HepG2 (cell line): ENCODE results near the gene PYGB. TPM values are rescaled to one million over a fixed set of nuclear protein-coding genes. Genes with fewer than 3 reads are reported as not detected.
A peak's percentile ranks its signal among the peaks of the same experiment; 100 is the strongest.

Source experiments
- DMAP1 ChIP-seq: IDR thresholded peaks from 2 replicates; pipeline ENCODE4 v1.6.1; 2016
- SMAD3 ChIP-seq: sonication (generic); formaldehyde crosslinking; IDR thresholded peaks from 2 replicates; pipeline ENCODE4 v1.4.0; 2020; ENCODE audit warnings: missing genetic modification reagents
- SRSF9 ChIP-seq: fragments of 200-400 bp; formaldehyde crosslinking; IDR thresholded peaks from 2 replicates; pipeline ENCODE4 v1.6.1; 2018; ENCODE audit warnings: borderline replicate concordance, mild to moderate bottlenecking, low read depth, low read length; ENCODE audit not compliant: insufficient read depth, poor library complexity, severe bottlenecking
- SSRP1 ChIP-seq: IDR thresholded peaks from 2 replicates; pipeline ENCODE4 v1.6.1; 2016; ENCODE audit warnings: control low read depth
- TCF7 ChIP-seq: sonication (generic); IDR thresholded peaks from 2 replicates; pipeline ENCODE4 v1.6.1; 2016; ENCODE audit warnings: antibody characterized with exemption, low read depth
- THAP11 ChIP-seq: IDR thresholded peaks from 2 replicates; pipeline ENCODE4 v1.6.1; 2016; ENCODE audit warnings: missing biosample characterization, missing genetic modification reagents
- ZNF10 ChIP-seq: sonication (generic); formaldehyde crosslinking; IDR thresholded peaks from 2 replicates; pipeline ENCODE4 v1.4.0; 2020; ENCODE audit warnings: mild to moderate bottlenecking, low read depth, missing genetic modification reagents, borderline replicate concordance
- ZNF530 ChIP-seq: sonication (generic); formaldehyde crosslinking; IDR thresholded peaks from 2 replicates; pipeline ENCODE4 v1.5.0; 2020; ENCODE audit warnings: low read depth, mild to moderate bottlenecking, missing genetic modification reagents
- ZNF709 ChIP-seq: sonication (generic); formaldehyde crosslinking; IDR thresholded peaks from 2 replicates; pipeline ENCODE4 v1.5.0; 2020; ENCODE audit warnings: mild to moderate bottlenecking, missing genetic modification reagents
- ZNF773 ChIP-seq: sonication (generic); formaldehyde crosslinking; IDR thresholded peaks from 2 replicates; pipeline ENCODE4 v1.4.0; 2020; ENCODE audit warnings: missing genetic modification reagents, borderline replicate concordance
- ZNF775 ChIP-seq: sonication (generic); formaldehyde crosslinking; IDR thresholded peaks from 2 replicates; pipeline ENCODE4 v1.4.0; 2020; ENCODE audit warnings: missing genetic modification reagents, mild to moderate bottlenecking, moderate library complexity, borderline replicate concordance
- ZSCAN20 ChIP-seq: sonication (generic); formaldehyde crosslinking; IDR thresholded peaks from 2 replicates; pipeline ENCODE4 v1.4.0; 2020; ENCODE audit warnings: missing genetic modification reagents, mild to moderate bottlenecking, borderline replicate concordance
- polyA plus RNA-seq, 8 experiments: library from polyadenylated mRNA; depleted of rRNA in 3 of 8; stranded (reverse) in 7 of 8; unstranded in 1 of 8; fragments of >200 nt; fragmentation: Illumina TruSeq in 4 of 8; extraction: Trizol in 4 of 8; gene quantifications; 2 replicates each; pipeline versions ENCODE4 v1.2.1 to v1.2.3, GENCODE V29; 2011 to 2016; ENCODE audit warnings: low read depth in 4 of 8, missing spikeins in 1 of 8, mixed read lengths in 1 of 8; ENCODE audit not compliant: insufficient read depth in 1 of 8
- total RNA-seq, 5 experiments: library from RNA; depleted of rRNA; stranded (reverse); fragments of >200 nt; fragmentation: Illumina TruSeq; extraction: Trizol; gene quantifications; 2 replicates each; pipeline ENCODE4 v1.2.3, GENCODE V29; 2016; ENCODE audit warnings: low read depth in 1 of 5
- TF ChIP-seq, protein P1 (sequence below): sonication (generic); formaldehyde crosslinking; IDR thresholded peaks from 2 replicates; pipeline ENCODE4 v1.8.0; 2022; ENCODE audit warnings: mild to moderate bottlenecking, missing genetic modification reagents, borderline replicate concordance
- TF ChIP-seq, protein P2 (sequence below): sonication (generic); formaldehyde crosslinking; IDR thresholded peaks from 2 replicates; pipeline ENCODE4 v1.4.0; 2020; ENCODE audit warnings: missing genetic modification reagents, borderline replicate concordance
- TF ChIP-seq, protein P3 (sequence below): sonication (generic); formaldehyde crosslinking; IDR thresholded peaks from 2 replicates; pipeline ENCODE4 v1.4.0; 2020; ENCODE audit warnings: missing genetic modification reagents
- TF ChIP-seq, protein P4 (sequence below): sonication (generic); formaldehyde crosslinking; IDR thresholded peaks from 2 replicates; pipeline ENCODE4 v1.8.0; 2022; ENCODE audit warnings: missing genetic modification reagents, low read depth, mild to moderate bottlenecking, borderline replicate concordance
- TF ChIP-seq, protein P5 (sequence below): sonication (generic); formaldehyde crosslinking; IDR thresholded peaks from 2 replicates; pipeline ENCODE4 v1.4.0; 2020; ENCODE audit warnings: missing genetic modification reagents, borderline replicate concordance
- TF ChIP-seq, protein P6 (sequence below): sonication (generic); formaldehyde crosslinking; conservative IDR thresholded peaks from 2 replicates; pipeline ENCODE4 v1.4.0; 2020; ENCODE audit warnings: missing genetic modification reagents

Gene PYGB
- total and polyA plus RNA-seq, 2 of the 13 experiments (the other 11 are each of a cell fraction or from before 2014, with no cell fraction given): 24.2 to 86.3 TPM

DNA sequence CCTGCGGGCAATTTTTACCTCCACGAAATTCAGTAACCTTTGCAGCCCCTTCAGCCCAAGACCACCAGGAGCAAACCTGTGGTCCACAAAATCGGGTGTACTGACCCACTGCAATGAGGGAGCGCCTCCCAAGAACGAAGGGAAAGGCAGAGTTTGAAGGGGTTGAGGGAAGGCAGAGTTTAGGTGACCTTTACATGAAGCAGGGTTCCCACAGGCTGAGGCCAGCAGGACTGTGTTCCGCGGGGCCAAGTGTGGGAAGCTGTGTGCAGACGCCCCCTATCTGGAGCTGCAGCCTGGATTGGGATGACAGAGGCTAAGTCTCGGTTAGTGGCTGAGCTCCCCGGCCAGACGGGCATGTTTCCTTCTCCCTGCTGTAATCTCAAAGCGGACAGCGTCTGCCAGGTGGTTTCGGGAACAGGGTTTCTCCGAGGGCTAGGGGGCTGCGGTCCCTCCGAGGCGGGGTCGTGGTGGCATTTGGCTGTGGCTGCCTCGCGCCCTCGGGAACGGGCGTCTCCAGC is 826 bp upstream of the PYGB start (continued):
- TF ChIP-seq, protein P1, sequence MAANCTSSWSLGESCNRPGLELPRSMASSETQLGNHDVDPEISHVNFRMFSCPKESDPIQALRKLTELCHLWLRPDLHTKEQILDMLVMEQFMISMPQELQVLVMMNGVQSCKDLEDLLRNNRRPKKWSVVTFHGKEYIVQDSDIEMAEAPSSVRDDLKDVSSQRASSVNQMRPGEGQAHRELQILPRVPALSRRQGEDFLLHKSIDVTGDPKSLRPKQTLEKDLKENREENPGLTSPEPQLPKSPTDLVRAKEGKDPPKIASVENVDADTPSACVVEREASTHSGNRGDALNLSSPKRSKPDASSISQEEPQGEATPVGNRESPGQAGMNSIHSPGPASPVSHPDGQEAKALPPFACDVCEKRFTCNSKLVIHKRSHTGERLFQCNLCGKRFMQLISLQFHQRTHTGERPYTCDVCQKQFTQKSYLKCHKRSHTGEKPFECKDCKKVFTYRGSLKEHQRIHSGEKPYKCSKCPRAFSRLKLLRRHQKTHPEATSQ (CRISPR knock-in tag): no peak
- TF ChIP-seq ZNF775 (0 out of 2 replicates have a peak, but pooled peaks have one; percentile 18), THAP11 (CRISPR knock-in tag) (no peak), ZNF709 (0 out of 2 replicates have a peak, but pooled peaks have one; percentile 59), ZNF530 (CRISPR knock-in tag) (no peak), SMAD3 (CRISPR knock-in tag) (0 out of 2 replicates have a peak, but pooled peaks have one; percentile 30), SRSF9 (no peak), ZSCAN20 (no peak), SSRP1 (CRISPR knock-in tag) (peak; percentile 92; the same call in 1 of the 2 replicates), TCF7 (no peak), ZNF10 (CRISPR knock-in tag) (peak; percentile 80; the same call in 1 of the 2 replicates), ZNF773 (CRISPR knock-in tag) (0 out of 2 replicates have a peak, but pooled peaks have one; percentile 68), DMAP1 (CRISPR knock-in tag) (peak; percentile 68; the same call in 1 of the 2 replicates)
- TF ChIP-seq, protein P2, sequence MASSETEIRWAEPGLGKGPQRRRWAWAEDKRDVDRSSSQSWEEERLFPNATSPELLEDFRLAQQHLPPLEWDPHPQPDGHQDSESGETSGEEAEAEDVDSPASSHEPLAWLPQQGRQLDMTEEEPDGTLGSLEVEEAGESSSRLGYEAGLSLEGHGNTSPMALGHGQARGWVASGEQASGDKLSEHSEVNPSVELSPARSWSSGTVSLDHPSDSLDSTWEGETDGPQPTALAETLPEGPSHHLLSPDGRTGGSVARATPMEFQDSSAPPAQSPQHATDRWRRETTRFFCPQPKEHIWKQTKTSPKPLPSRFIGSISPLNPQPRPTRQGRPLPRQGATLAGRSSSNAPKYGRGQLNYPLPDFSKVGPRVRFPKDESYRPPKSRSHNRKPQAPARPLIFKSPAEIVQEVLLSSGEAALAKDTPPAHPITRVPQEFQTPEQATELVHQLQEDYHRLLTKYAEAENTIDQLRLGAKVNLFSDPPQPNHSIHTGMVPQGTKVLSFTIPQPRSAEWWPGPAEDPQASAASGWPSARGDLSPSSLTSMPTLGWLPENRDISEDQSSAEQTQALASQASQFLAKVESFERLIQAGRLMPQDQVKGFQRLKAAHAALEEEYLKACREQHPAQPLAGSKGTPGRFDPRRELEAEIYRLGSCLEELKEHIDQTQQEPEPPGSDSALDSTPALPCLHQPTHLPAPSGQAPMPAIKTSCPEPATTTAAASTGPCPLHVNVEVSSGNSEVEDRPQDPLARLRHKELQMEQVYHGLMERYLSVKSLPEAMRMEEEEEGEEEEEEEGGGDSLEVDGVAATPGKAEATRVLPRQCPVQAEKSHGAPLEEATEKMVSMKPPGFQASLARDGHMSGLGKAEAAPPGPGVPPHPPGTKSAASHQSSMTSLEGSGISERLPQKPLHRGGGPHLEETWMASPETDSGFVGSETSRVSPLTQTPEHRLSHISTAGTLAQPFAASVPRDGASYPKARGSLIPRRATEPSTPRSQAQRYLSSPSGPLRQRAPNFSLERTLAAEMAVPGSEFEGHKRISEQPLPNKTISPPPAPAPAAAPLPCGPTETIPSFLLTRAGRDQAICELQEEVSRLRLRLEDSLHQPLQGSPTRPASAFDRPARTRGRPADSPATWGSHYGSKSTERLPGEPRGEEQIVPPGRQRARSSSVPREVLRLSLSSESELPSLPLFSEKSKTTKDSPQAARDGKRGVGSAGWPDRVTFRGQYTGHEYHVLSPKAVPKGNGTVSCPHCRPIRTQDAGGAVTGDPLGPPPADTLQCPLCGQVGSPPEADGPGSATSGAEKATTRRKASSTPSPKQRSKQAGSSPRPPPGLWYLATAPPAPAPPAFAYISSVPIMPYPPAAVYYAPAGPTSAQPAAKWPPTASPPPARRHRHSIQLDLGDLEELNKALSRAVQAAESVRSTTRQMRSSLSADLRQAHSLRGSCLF (CRISPR knock-in tag): no peak
- TF ChIP-seq, protein P3, sequence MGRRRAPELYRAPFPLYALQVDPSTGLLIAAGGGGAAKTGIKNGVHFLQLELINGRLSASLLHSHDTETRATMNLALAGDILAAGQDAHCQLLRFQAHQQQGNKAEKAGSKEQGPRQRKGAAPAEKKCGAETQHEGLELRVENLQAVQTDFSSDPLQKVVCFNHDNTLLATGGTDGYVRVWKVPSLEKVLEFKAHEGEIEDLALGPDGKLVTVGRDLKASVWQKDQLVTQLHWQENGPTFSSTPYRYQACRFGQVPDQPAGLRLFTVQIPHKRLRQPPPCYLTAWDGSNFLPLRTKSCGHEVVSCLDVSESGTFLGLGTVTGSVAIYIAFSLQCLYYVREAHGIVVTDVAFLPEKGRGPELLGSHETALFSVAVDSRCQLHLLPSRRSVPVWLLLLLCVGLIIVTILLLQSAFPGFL (CRISPR knock-in tag): 0 out of 2 replicates have a peak, but pooled peaks have one; percentile 76
- TF ChIP-seq, protein P4, sequence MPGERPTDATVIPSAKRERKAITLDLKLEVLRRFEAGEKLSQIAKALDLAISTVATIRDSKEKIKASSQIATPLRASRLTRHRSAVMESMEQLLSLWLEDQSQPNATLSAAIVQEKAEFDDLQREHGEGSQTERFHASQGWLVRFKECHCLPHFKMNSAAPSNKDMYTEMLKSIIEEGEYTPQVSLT: no peak
- TF ChIP-seq, protein P5, sequence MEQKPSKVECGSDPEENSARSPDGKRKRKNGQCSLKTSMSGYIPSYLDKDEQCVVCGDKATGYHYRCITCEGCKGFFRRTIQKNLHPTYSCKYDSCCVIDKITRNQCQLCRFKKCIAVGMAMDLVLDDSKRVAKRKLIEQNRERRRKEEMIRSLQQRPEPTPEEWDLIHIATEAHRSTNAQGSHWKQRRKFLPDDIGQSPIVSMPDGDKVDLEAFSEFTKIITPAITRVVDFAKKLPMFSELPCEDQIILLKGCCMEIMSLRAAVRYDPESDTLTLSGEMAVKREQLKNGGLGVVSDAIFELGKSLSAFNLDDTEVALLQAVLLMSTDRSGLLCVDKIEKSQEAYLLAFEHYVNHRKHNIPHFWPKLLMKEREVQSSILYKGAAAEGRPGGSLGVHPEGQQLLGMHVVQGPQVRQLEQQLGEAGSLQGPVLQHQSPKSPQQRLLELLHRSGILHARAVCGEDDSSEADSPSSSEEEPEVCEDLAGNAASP (CRISPR knock-in tag): peak; percentile 38; the same call in 1 of the 2 replicates
- TF ChIP-seq, protein P6, sequence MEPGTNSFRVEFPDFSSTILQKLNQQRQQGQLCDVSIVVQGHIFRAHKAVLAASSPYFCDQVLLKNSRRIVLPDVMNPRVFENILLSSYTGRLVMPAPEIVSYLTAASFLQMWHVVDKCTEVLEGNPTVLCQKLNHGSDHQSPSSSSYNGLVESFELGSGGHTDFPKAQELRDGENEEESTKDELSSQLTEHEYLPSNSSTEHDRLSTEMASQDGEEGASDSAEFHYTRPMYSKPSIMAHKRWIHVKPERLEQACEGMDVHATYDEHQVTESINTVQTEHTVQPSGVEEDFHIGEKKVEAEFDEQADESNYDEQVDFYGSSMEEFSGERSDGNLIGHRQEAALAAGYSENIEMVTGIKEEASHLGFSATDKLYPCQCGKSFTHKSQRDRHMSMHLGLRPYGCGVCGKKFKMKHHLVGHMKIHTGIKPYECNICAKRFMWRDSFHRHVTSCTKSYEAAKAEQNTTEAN (CRISPR knock-in tag): no peak
